Panc1 (cell line): ENCODE results near the gene GAP43. TPM values are rescaled to one million over a fixed set of nuclear protein-coding genes. Genes with fewer than 3 reads are reported as not detected.

ENCODE experiments used
- ATAC-seq: fragments of 200-7000 bp; cut with Tn5 transposase; 2 replicates; pipeline ENCODE4 v1.9.1; 2020; ENCODE audit warnings: mild to moderate bottlenecking, moderate library complexity
- BruUV-seq: library from RNA; stranded (reverse); fragments of 400-500 nt; replicated peaks from 2 replicates; lab custom pipeline; 2021; lab: Mats Ljungman, UMichigan
- CTCF ChIA-PET: fragments of 300-600 bp; sonication (Branson Sonifier 250); formaldehyde crosslinking; loops from one replicate; lab custom pipeline; 2022; ENCODE audit warnings: antibody characterized with exemption; lab: Charles Lee
- POLR2A ChIA-PET: fragments of 300-600 bp; sonication (Branson Sonifier 250); formaldehyde crosslinking; loops from one replicate; lab custom pipeline; 2022; ENCODE audit warnings: antibody characterized with exemption; lab: Charles Lee
- DNase-seq: peaks from one replicate; pipeline ENCODE4 v3.0.0-alpha.2; 2010; ENCODE audit warnings: low read depth, low spot score
- H3K27ac ChIP-seq: 2 replicates; pipeline ENCODE4 v1.5.1; 2011; ENCODE audit warnings: mild to moderate bottlenecking, low read length, inconsistent platforms
- H3K27me3 ChIP-seq: fragments of 200-500 bp; sonication (Bioruptor generic); 2 replicates; pipeline ENCODE4 v1.6.0; 2014; ENCODE audit warnings: low read length, inconsistent platforms; ENCODE audit not compliant: control insufficient read depth, insufficient read depth
- H3K36me3 ChIP-seq: fragments of 200-500 bp; sonication (Bioruptor generic); 2 replicates; pipeline ENCODE4 v1.5.1; 2014; ENCODE audit warnings: inconsistent platforms, mild to moderate bottlenecking, low read length, moderate library complexity; ENCODE audit not compliant: control insufficient read depth, insufficient read depth
- H3K4me1 ChIP-seq: 2 replicates; pipeline ENCODE4 v1.5.1; 2011; ENCODE audit warnings: inconsistent platforms, mild to moderate bottlenecking, low read length, moderate library complexity; ENCODE audit not compliant: control insufficient read depth, insufficient read depth
- H3K4me3 ChIP-seq, 2 experiments: 2 replicates each; pipeline ENCODE4 v1.5.1; 2011 to 2012; ENCODE audit warnings: low read depth in 2 of 2, low read length in 2 of 2, mild to moderate bottlenecking in 2 of 2, inconsistent platforms in 1 of 2, moderate library complexity in 1 of 2
- H3K9me3 ChIP-seq: fragments of 200-500 bp; sonication (Bioruptor generic); 2 replicates; pipeline ENCODE4 v1.5.1; 2014; ENCODE audit warnings: low read depth, mild to moderate bottlenecking, inconsistent platforms, low read length, moderate library complexity; ENCODE audit not compliant: control insufficient read depth, insufficient read depth
- CTCF ChIP-seq: fragments of 450-650 bp; IDR thresholded peaks from 2 replicates; pipeline ENCODE4 v1.5.1; 2017; ENCODE audit warnings: mild to moderate bottlenecking
- POLR2AphosphoS5 ChIP-seq: IDR thresholded peaks from 2 replicates; pipeline ENCODE4 v1.6.1; 2012; ENCODE audit warnings: mild to moderate bottlenecking, low read depth, low read length, moderate library complexity
- REST ChIP-seq, 2 experiments: IDR thresholded peaks; 2 replicates each; pipeline ENCODE4 v1.6.1; 2011 to 2012; ENCODE audit warnings: low read depth in 2 of 2, control low read depth in 1 of 2, low read length in 1 of 2, mild to moderate bottlenecking in 1 of 2, moderate library complexity in 1 of 2; ENCODE audit not compliant: insufficient read depth in 1 of 2
- SIN3A ChIP-seq: IDR thresholded peaks from 2 replicates; pipeline ENCODE4 v1.6.1; 2012; ENCODE audit warnings: low read depth, mild to moderate bottlenecking, low read length, moderate library complexity, borderline replicate concordance; ENCODE audit not compliant: insufficient read depth
- TCF7L2 ChIP-seq: IDR thresholded peaks from 2 replicates; pipeline ENCODE4 v1.6.1; 2011; ENCODE audit warnings: mild to moderate bottlenecking, low read depth, low read length, inconsistent platforms
- in situ Hi-C: cut with HindIII; loops from 2 replicates; pipeline ENCODE4 v1.10.0; 2016; ENCODE audit warnings: low sequenced_read_pairs, low pct_unique_long_range_greater_than_20kb
- intact Hi-C: fragments of 100-400 bp; cut with micrococcal nuclease; formaldehyde crosslinking; loops from one replicate; pipeline ENCODE4 v1.10.0; 2022; ENCODE audit not compliant: unreplicated experiment
- total RNA-seq: library from RNA; stranded (reverse); gene quantifications from one replicate; pipeline ENCODE4 v1.2.1, GENCODE V29; 2021; ENCODE audit not compliant: unreplicated experiment

GAP43 gene
- total RNA-seq, 1 experiment from 2014 or later: not detected

DNA sequence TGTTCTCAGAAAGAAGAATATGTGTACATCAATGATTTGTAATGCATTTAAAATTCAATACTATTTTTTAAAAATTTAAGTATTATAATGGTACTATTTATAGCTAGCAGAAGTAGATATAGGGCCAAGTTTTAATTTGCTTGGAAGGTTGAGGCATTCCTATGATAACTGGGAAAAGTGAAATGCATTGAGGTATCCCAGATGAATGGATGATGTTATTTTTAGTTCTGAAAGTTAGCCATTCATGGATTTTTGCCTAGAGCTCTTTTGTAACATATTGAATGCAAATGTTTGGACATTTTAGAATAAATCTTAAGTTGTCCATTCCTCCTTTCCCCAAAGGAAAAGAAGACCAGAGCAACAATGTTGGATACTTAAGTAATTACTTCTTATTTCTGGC is 47.6 kb downstream of the GAP43 start:
- in situ Hi-C loops (no loop called here), intact Hi-C loops (no loop called here)
- ChIA-PET POLR2A (no interaction called here), CTCF (no interaction called here)
- H3K4me1 ChIP-seq: no peaks in the 10 kb centered on the region
- no peaks in the 10 kb centered on the region; the same call in none of the 2 replicates for H3K27me3 ChIP-seq
- DNase-seq (no peak), ATAC-seq (no peak)
- no TSS peak for BruUV-seq
- H3K9me3 ChIP-seq: no peaks in the 10 kb centered on the region
- H3K36me3 ChIP-seq: no peaks in the 10 kb centered on the region
- no peak for TF ChIP-seq SIN3A
- no peak for TF ChIP-seq REST (IDR thresholded peaks at IDR 0.05; ENCODE audit: insufficient read depth in 1 of 2, low read depth in 2 of 2, low read length in 1 of 2)
- TF ChIP-seq POLR2AphosphoS5: no peak
- TF ChIP-seq CTCF: no peak
- no peak for TF ChIP-seq TCF7L2
- no peak overlapping the region for H3K4me3 ChIP-seq
- no peak overlapping the region for H3K27ac ChIP-seq

- DNase-seq: no peak
- TF ChIP-seq POLR2AphosphoS5 (no peak), CTCF (no peak)
- Histone ChIP-seq H3K4me1 (no peaks in the 10 kb centered on the region), H3K9me3 (no peaks in the 10 kb centered on the region), H3K27me3 (no peaks in the 10 kb centered on the region; the same call in none of the 2 replicates), H3K4me3 (no peak overlapping the region), H3K27ac (no peak overlapping the region), H3K36me3 (no peaks in the 10 kb centered on the region)
- in situ Hi-C loops (no loop called here), intact Hi-C loops (no loop called here)
- ChIA-PET POLR2A (no interaction called here), CTCF (no interaction called here)
- ATAC-seq: no peak
- BruUV-seq: no TSS peak
Observed at GRCh38 chr3:115671761-115672455, 48.6 kb downstream of the GAP43 start.
